Small intestine (tissue), 7 donors: Measurements from ENCODE around the gene MCM3. TPM values are rescaled to one million over a fixed set of nuclear protein-coding genes. Genes with fewer than 3 reads are reported as not detected.

Experiments
- DNase-seq, 2 donors: peaks; one replicate each; pipeline versions ENCODE4 v3.0.0 to v3.0.0-alpha.2; 2013
- FAIRE-seq: peaks from 2 replicates; lab custom pipeline; 2012; peaks lifted over from hg19 to GRCh38; lab: Jason Lieb, UNC
- H3K27ac ChIP-seq, 3 donors: one replicate each; pipeline ENCODE4 v1.5.1; 2013; ENCODE audit warnings: low read length in 2 of 3, mild to moderate bottlenecking in 2 of 3, control low read depth in 1 of 3, inconsistent platforms in 1 of 3, low read depth in 1 of 3, moderate library complexity in 1 of 3
- H3K27me3 ChIP-seq, 3 donors: one replicate each; pipeline ENCODE4 v1.6.1; 2013; ENCODE audit warnings: low read length in 3 of 3, inconsistent platforms in 1 of 3; ENCODE audit not compliant: control insufficient read depth in 3 of 3, insufficient read depth in 3 of 3
- H3K36me3 ChIP-seq, 3 donors: one replicate each; pipeline ENCODE4 v1.6.1; 2013; ENCODE audit warnings: low read length in 3 of 3, inconsistent platforms in 1 of 3, low read depth in 1 of 3, mild to moderate bottlenecking in 1 of 3, moderate library complexity in 1 of 3; ENCODE audit not compliant: control insufficient read depth in 3 of 3, insufficient read depth in 2 of 3
- H3K4me1 ChIP-seq, 3 donors: one replicate each; pipeline ENCODE4 v1.6.1; 2013; ENCODE audit warnings: low read length in 2 of 3, inconsistent platforms in 1 of 3, low read depth in 1 of 3, mild to moderate bottlenecking in 1 of 3, moderate library complexity in 1 of 3; ENCODE audit not compliant: control insufficient read depth in 3 of 3, insufficient read depth in 2 of 3
- H3K4me3 ChIP-seq, 3 donors: one replicate each; pipeline ENCODE4 v1.5.1; 2013; ENCODE audit warnings: low read length in 3 of 3, control low read depth in 1 of 3, inconsistent platforms in 1 of 3, low read depth in 1 of 3, mild to moderate bottlenecking in 1 of 3, moderate library complexity in 1 of 3
- H3K9me3 ChIP-seq, 2 donors: one replicate each; pipeline ENCODE4 v1.6.1; 2013; ENCODE audit warnings: low read depth in 1 of 2, low read length in 1 of 2; ENCODE audit not compliant: control insufficient read depth in 2 of 2, insufficient read depth in 1 of 2
- WGBS, 3 donors: extraction: QIAGEN DNeasy Blood & Tissue Kit; methylation state at CpG; one replicate each; pipeline ENCODE4 v1.1.7; 2013; 5-methylcytosine and 5-hydroxymethylcytosine counted together
- polyA plus RNA-seq, 4 donors: library from polyadenylated mRNA; stranded (reverse) in 3 of 4; unstranded in 1 of 4; fragments of 200-250 nt in 3 of 4; fragments of 120-200 nt in 1 of 4; gene quantifications; one replicate each; pipeline versions ENCODE4 v1.2.1 to v1.2.3, GENCODE V29; 2013
- donor health status: healthy with polysubstance abuse.
- donor health status: control.
- donor health status: control.
- donor health status: Bipolar disorder and iron deficiency.
- donor health status: healthy.

The MCM3 gene
- polyA plus RNA-seq, 4 donors, result 9.4 to 58.0 (median 29.0) TPM

GRCh38 chr6:52276130-52276529 is 8.4 kb downstream of the MCM3 start:
- Histone ChIP-seq H3K9me3 (no peaks in the 10 kb centered on the region), H3K36me3 (peaks cover 12 to 34% (median 28%) of the 10 kb centered on the region in 3 donors), H3K4me1 (peaks cover 0 to 2% (median 0%) of the 10 kb centered on the region in 3 donors), H3K27ac (no peak overlapping the region), H3K27me3 (no peaks in the 10 kb centered on the region), H3K4me3 (no peak overlapping the region)
- no peak for DNase-seq
- no peak for FAIRE-seq
- 94 to 97% (median 96%) methylated on average over 10 of the region's 10 CpGs for WGBS, 3 donors

GRCh38 chr6:52271852-52272460 is 12.6 kb downstream of the MCM3 start:
- no peaks in the 10 kb centered on the region for H3K27me3 ChIP-seq
- H3K4me1 ChIP-seq, result peaks cover 0 to 2% (median 0%) of the 10 kb centered on the region in 3 donors
- H3K9me3 ChIP-seq, result no peaks in the 10 kb centered on the region
- H3K4me3 ChIP-seq, result no peak overlapping the region
- H3K27ac ChIP-seq, result peak overlapping the region in 1 of 3 donors; percentile 26
- FAIRE-seq, result no peak
- 83 to 93% (median 86%) methylated on average over 9 of the region's 9 CpGs for WGBS, 3 donors
- peaks cover 15 to 42% (median 25%) of the 10 kb centered on the region in 3 donors for H3K36me3 ChIP-seq
- DNase-seq, result no peak

GRCh38 chr6:52263709-52264540 is 20.6 kb downstream of the MCM3 start:
- no peak for FAIRE-seq
- peak; percentile 67 to 77 for DNase-seq

GRCh38 chr6:52262620-52263344 is 21.8 kb downstream of the MCM3 start:
- DNase-seq (no peak), FAIRE-seq (no peak)
- Histone ChIP-seq H3K4me1 (no peaks in the 10 kb centered on the region), H3K9me3 (no peaks in the 10 kb centered on the region), H3K4me3 (no peak overlapping the region), H3K36me3 (peaks cover 6 to 43% (median 16%) of the 10 kb centered on the region in 3 donors), H3K27me3 (no peaks in the 10 kb centered on the region), H3K27ac (no peak overlapping the region)
- WGBS, 3 donors, result 87 to 95% (median 88%) methylated on average over 9 of the region's 9 CpGs

More at GRCh38 chr6:52263709-52264540, 20.6 kb downstream of the MCM3 start:
- Histone ChIP-seq H3K27me3 (no peaks in the 10 kb centered on the region), H3K27ac (no peak overlapping the region), H3K4me3 (no peak overlapping the region), H3K9me3 (no peaks in the 10 kb centered on the region), H3K4me1 (no peaks in the 10 kb centered on the region), H3K36me3 (peaks cover 12 to 48% (median 19%) of the 10 kb centered on the region in 3 donors)
- 48 to 50% (median 49%) methylated on average over 11 of the region's 11 CpGs for WGBS, 3 donors

- no peak for FAIRE-seq
- no peaks in the 10 kb centered on the region for H3K27me3 ChIP-seq
- H3K4me1 ChIP-seq, result no peaks in the 10 kb centered on the region
- peaks cover 2 to 32% (median 10%) of the 10 kb centered on the region in 3 donors for H3K36me3 ChIP-seq
- H3K9me3 ChIP-seq, result no peaks in the 10 kb centered on the region
- H3K4me3 ChIP-seq, result no peak overlapping the region
- 68 to 91% (median 88%) methylated on average over 6 of the region's 6 CpGs for WGBS, 3 donors
- no peak overlapping the region for H3K27ac ChIP-seq
- no peak for DNase-seq
These were observed 23.3 kb downstream of the MCM3 start for GRCh38 chr6:52261229-52261628.

- DNase-seq (no peak), FAIRE-seq (no peak)
- H3K27me3 ChIP-seq, result peaks cover 0 to 4% (median 0%) of the 10 kb centered on the region in 3 donors
- peaks cover 0 to 32% (median 7%) of the 10 kb centered on the region in 3 donors for H3K36me3 ChIP-seq
- no peak overlapping the region for H3K27ac ChIP-seq
- WGBS, 3 donors, result 90 to 95% (median 94%) methylated on average over 3 of the region's 3 CpGs
- H3K4me3 ChIP-seq, result no peak overlapping the region
- no peaks in the 10 kb centered on the region for H3K4me1 ChIP-seq
- H3K9me3 ChIP-seq, result peaks cover 0 to 2% of the 10 kb centered on the region in 2 donors
These were observed 23.9 kb downstream of the MCM3 start for GRCh38 chr6:52260634-52261033.

GRCh38 chr6:52255434-52255833 is 29.1 kb downstream of the MCM3 start:
- Histone ChIP-seq H3K27ac (no peak overlapping the region), H3K9me3 (peaks cover 0 to 2% of the 10 kb centered on the region in 2 donors), H3K4me3 (no peak overlapping the region), H3K27me3 (peaks cover 0 to 7% (median 2%) of the 10 kb centered on the region in 3 donors), H3K36me3 (peaks cover 0 to 4% (median 0%) of the 10 kb centered on the region in 3 donors), H3K4me1 (no peaks in the 10 kb centered on the region)
- DNase-seq (no peak), FAIRE-seq (no peak)
- WGBS, 3 donors, result 89 to 98% (median 96%) methylated on average over 2 of the region's 2 CpGs
